K562 (cell line): ENCODE results near the gene BCAM. TPM values are rescaled to one million over a fixed set of nuclear protein-coding genes. Genes with fewer than 3 reads are reported as not detected.

Experiments
- ARID2 ChIP-seq: fragments of 450-650 bp; IDR thresholded peaks from 2 replicates; pipeline ENCODE4 v1.6.1; 2017; ENCODE audit warnings: antibody characterized with exemption, mild to moderate bottlenecking
- BRD9 ChIP-seq: fragments of 450-650 bp; IDR thresholded peaks from 2 replicates; pipeline ENCODE4 v1.6.1; 2018; ENCODE audit warnings: low read depth; ENCODE audit not compliant: partially characterized antibody
- COPS2 ChIP-seq: fragments of 450-650 bp; conservative IDR thresholded peaks from 2 replicates; pipeline ENCODE4 v1.6.1; 2016; ENCODE audit warnings: mild to moderate bottlenecking, moderate library complexity
- CXXC5 ChIP-seq: fragments of 250-450 bp; sonication (Bioruptor Pico); IDR thresholded peaks from 2 replicates; pipeline ENCODE4 v1.8.0; 2022; ENCODE audit warnings: inconsistent platforms, mild to moderate bottlenecking, moderate library complexity
- E2F5 ChIP-seq: sonication (generic); formaldehyde crosslinking; IDR thresholded peaks from 2 replicates; pipeline ENCODE4 v1.8.0; 2022; ENCODE audit warnings: mild to moderate bottlenecking, missing genetic modification reagents
- GTF2F1 ChIP-seq: IDR thresholded peaks from 2 replicates; pipeline ENCODE4 v1.6.1; 2011; ENCODE audit warnings: low read depth, low read length, improper control_type of control experiment
- HIVEP1 ChIP-seq: fragments of 250-450 bp; sonication (Bioruptor Pico); IDR thresholded peaks from 2 replicates; pipeline ENCODE4 v1.4.0; 2020; ENCODE audit warnings: mild to moderate bottlenecking
- HMGXB4 ChIP-seq: sonication (generic); formaldehyde crosslinking; IDR thresholded peaks from 2 replicates; pipeline ENCODE4 v1.8.1; 2023; ENCODE audit warnings: mild to moderate bottlenecking, missing genetic modification reagents
- JUNB ChIP-seq: fragments of 450-650 bp; formaldehyde crosslinking; conservative IDR thresholded peaks from 2 replicates; pipeline ENCODE4 v1.4.0; 2020; ENCODE audit warnings: mild to moderate bottlenecking
- KLF1 ChIP-seq: fragments of 450-650 bp; IDR thresholded peaks from 2 replicates; pipeline ENCODE4 v1.6.1; 2016; ENCODE audit warnings: missing genetic modification characterization, missing compliant biosample characterization
- LEF1 ChIP-seq: fragments of 450-650 bp; IDR thresholded peaks from 2 replicates; pipeline ENCODE4 v1.6.1; 2016; ENCODE audit warnings: mild to moderate bottlenecking
- MITF ChIP-seq: IDR thresholded peaks from 2 replicates; pipeline ENCODE4 v1.6.1; 2014; ENCODE audit warnings: antibody characterized with exemption
- MTA1 ChIP-seq: fragments of 450-650 bp; IDR thresholded peaks from 2 replicates; pipeline ENCODE4 v1.6.1; 2017; ENCODE audit warnings: borderline replicate concordance
- NFIX ChIP-seq: fragments of 250-450 bp; sonication (Bioruptor Pico); IDR thresholded peaks from 2 replicates; pipeline ENCODE4 v1.4.0; 2020; ENCODE audit warnings: low read depth, mild to moderate bottlenecking, moderate library complexity
- PCBP2 ChIP-seq: fragments of 200-400 bp; formaldehyde crosslinking; IDR thresholded peaks from 2 replicates; pipeline ENCODE4 v1.6.1; 2018; ENCODE audit warnings: low read length, low read depth, mild to moderate bottlenecking, moderate library complexity; ENCODE audit not compliant: poor library complexity, severe bottlenecking
- RBM25 ChIP-seq: fragments of 200-400 bp; formaldehyde crosslinking; IDR thresholded peaks from 2 replicates; pipeline ENCODE4 v1.6.1; 2018; ENCODE audit warnings: low read length, low read depth, moderate library complexity; ENCODE audit not compliant: severe bottlenecking
- SMARCA5 ChIP-seq: fragments of 450-650 bp; IDR thresholded peaks from 2 replicates; pipeline ENCODE4 v1.6.1; 2016
- SRSF1 ChIP-seq: fragments of 200-400 bp; formaldehyde crosslinking; IDR thresholded peaks from 2 replicates; pipeline ENCODE4 v1.6.1; 2017; ENCODE audit warnings: mild to moderate bottlenecking, low read depth, low read length, moderate library complexity
- TAF15 ChIP-seq: fragments of 200-400 bp; formaldehyde crosslinking; IDR thresholded peaks from 2 replicates; pipeline ENCODE4 v1.6.1; 2017; ENCODE audit warnings: mild to moderate bottlenecking, low read depth, low read length, moderate library complexity
- TCF7L2 ChIP-seq: fragments of 150-350 bp; IDR thresholded peaks from 2 replicates; pipeline ENCODE4 v1.6.1; 2016; ENCODE audit warnings: low read depth, mild to moderate bottlenecking, low read length, moderate library complexity
- THRAP3 ChIP-seq: fragments of 450-650 bp; IDR thresholded peaks from 2 replicates; pipeline ENCODE4 v1.6.1; 2016; ENCODE audit warnings: mild to moderate bottlenecking, inconsistent platforms, borderline replicate concordance
- ZNF239 ChIP-seq: fragments of 250-450 bp; sonication (Bioruptor Pico); IDR thresholded peaks from 2 replicates; pipeline ENCODE4 v1.4.0; 2020; ENCODE audit warnings: mild to moderate bottlenecking
- ZNF655 ChIP-seq: fragments of 250-450 bp; sonication (Bioruptor Pico); IDR thresholded peaks from 2 replicates; pipeline ENCODE4 v1.5.0; 2021
- ZNF780A ChIP-seq: fragments of 250-450 bp; sonication (Bioruptor Pico); IDR thresholded peaks from 2 replicates; pipeline ENCODE4 v1.5.0; 2021; ENCODE audit warnings: mild to moderate bottlenecking
- ZNF830 ChIP-seq: fragments of 250-450 bp; sonication (Bioruptor Pico); IDR thresholded peaks from 2 replicates; pipeline ENCODE4 v1.5.0; 2021; ENCODE audit warnings: mild to moderate bottlenecking
- polyA plus RNA-seq, 8 experiments: library from polyadenylated mRNA; depleted of rRNA in 4 of 8; stranded (reverse) in 5 of 8; unstranded in 3 of 8; fragments of >200 nt; fragmentation: Nextera tagmentation in 2 of 8; fragmentation: Illumina TruSeq in 1 of 8; extraction: Ambion mirVana in 2 of 8; extraction: Trizol in 1 of 8; gene quantifications; 2 replicates each; pipeline versions ENCODE4 v1.2.1 to v1.2.3, GENCODE V29; 2011 to 2014; ENCODE audit warnings: inconsistent platforms in 1 of 8, missing spikeins in 1 of 8
- total RNA-seq, 7 experiments: library from RNA; depleted of rRNA in 6 of 7; stranded (reverse); fragments of >200 nt in 6 of 7; fragmentation: Illumina TruSeq in 2 of 7; extraction: Trizol in 2 of 7; gene quantifications; 2 replicates each; pipeline versions ENCODE4 v1.2.1 to v1.2.3, GENCODE V29; 2011 to 2021; ENCODE audit warnings: low replicate concordance in 1 of 7

The BCAM gene
- total and polyA plus RNA-seq, 9 of the 15 experiments (the other 6 are each of a cell fraction or from before 2014, with no cell fraction given), result 0.07 to 1.3 (median 0.33) TPM; not detected in 2

- TF ChIP-seq PCBP2 (no peak), COPS2 (no peak), ZNF239 (CRISPR knock-in tag) (no peak), HIVEP1 (CRISPR knock-in tag) (0 out of 2 replicates have a peak, but pooled peaks have one; percentile 27), CXXC5 (CRISPR knock-in tag) (peak; percentile 51; the same call in 1 of the 2 replicates), HMGXB4 (CRISPR knock-in tag) (no peak), ZNF780A (CRISPR knock-in tag) (no peak), GTF2F1 (no peak), KLF1 (tag) (no peak), TCF7L2 (no peak), ARID2 (peak; percentile 71; the same call in 1 of the 2 replicates), BRD9 (peak; percentile 86), NFIX (CRISPR knock-in tag) (no peak), ZNF830 (no peak), SRSF1 (no peak), SMARCA5 (0 out of 2 replicates have a peak, but pooled peaks have one; percentile 68), ZNF655 (CRISPR knock-in tag) (no peak), TAF15 (no peak), RBM25 (no peak), LEF1 (peak; percentile 28; the same call in 1 of the 2 replicates), E2F5 (CRISPR knock-in tag) (no peak), JUNB (no peak), THRAP3 (no peak; the same call in 1 of the 2 replicates), MTA1 (peak; percentile 49; the same call in 1 of the 2 replicates), MITF (no peak)
Observed at GRCh38 chr19:44845612-44846454, 36.9 kb downstream of the BCAM start, which contains the start of gene NECTIN2 (continued).
